Measurements from ENCODE around the gene ABCD3.
"Not testable (repeated sequence)": the region's sequence is repeated elsewhere in the genome, so short reads cannot be mapped to it uniquely, and the experiment has no call there.

Gene ABCD3

GRCh38 chr1:94555091-94555490, 136.9 kb downstream of the ABCD3 start:
- no peak for TF ChIP-seq CTCF (IDR thresholded peaks at IDR 0.05; ENCODE audit: low read depth, low read length, missing control alignments)
- no peak for DNase-seq
- in situ Hi-C loops (cut with HindIII; ENCODE audit: low pct_ligation_motif_present, low sequenced_read_pairs) = no loop called here

GRCh38 chr1:94559921-94560320, 141.7 kb downstream of the ABCD3 start:
- in situ Hi-C loops (cut with HindIII; ENCODE audit: low pct_ligation_motif_present, low sequenced_read_pairs) = no loop called here
- Histone ChIP-seq H3K27ac (no peak overlapping the region), H3K36me3 (replicated peaks) (no peaks in the 10 kb centered on the region), H3K27me3 (replicated peaks) (no peaks in the 10 kb centered on the region), H3K4me3 (ENCODE audit: low read depth, low read length) (no peak overlapping the region)
- no peak for TF ChIP-seq CTCF (IDR thresholded peaks at IDR 0.05; ENCODE audit: low read depth, low read length, missing control alignments)
- DNase-seq = no peak

More at GRCh38 chr1:94555091-94555490, 136.9 kb downstream of the ABCD3 start:
- no peak overlapping the region for H3K27ac ChIP-seq
- no peaks in the 10 kb centered on the region for H3K36me3 ChIP-seq (replicated peaks)
- no peak overlapping the region for H3K4me3 ChIP-seq (ENCODE audit: low read depth, low read length)
- H3K27me3 ChIP-seq (replicated peaks) = no peaks in the 10 kb centered on the region

- Histone ChIP-seq H3K27ac (no peak overlapping the region), H3K36me3 (replicated peaks) (no peaks in the 10 kb centered on the region), H3K4me3 (ENCODE audit: low read depth, low read length) (no peak overlapping the region), H3K27me3 (replicated peaks) (no peaks in the 10 kb centered on the region)
- no peak for DNase-seq
- in situ Hi-C loops (cut with HindIII; ENCODE audit: low pct_ligation_motif_present, low sequenced_read_pairs) = no loop called here
- TF ChIP-seq CTCF (IDR thresholded peaks at IDR 0.05; ENCODE audit: low read depth, low read length, missing control alignments) = no peak
Observed at GRCh38 chr1:94560333-94560732, 142.1 kb downstream of the ABCD3 start.

GRCh38 chr1:94562519-94563260, 144.5 kb downstream of the ABCD3 start:
- in situ Hi-C loops (cut with HindIII; ENCODE audit: low pct_ligation_motif_present, low sequenced_read_pairs) = no loop called here
- no peak for DNase-seq
- Histone ChIP-seq H3K27ac (no peak overlapping the region), H3K27me3 (replicated peaks) (no peaks in the 10 kb centered on the region), H3K4me3 (ENCODE audit: low read depth, low read length) (no peak overlapping the region), H3K36me3 (replicated peaks) (no peaks in the 10 kb centered on the region)
- TF ChIP-seq CTCF (IDR thresholded peaks at IDR 0.05; ENCODE audit: low read depth, low read length, missing control alignments) = no peak

- no peak for DNase-seq
- no peaks in the 10 kb centered on the region for H3K36me3 ChIP-seq (replicated peaks)
- in situ Hi-C loops (cut with HindIII; ENCODE audit: low pct_ligation_motif_present, low sequenced_read_pairs) = no loop called here
Observed at GRCh38 chr1:94565901-94566300, 147.7 kb downstream of the ABCD3 start.

GRCh38 chr1:94566436-94566835, 148.2 kb downstream of the ABCD3 start:
- in situ Hi-C loops (cut with HindIII; ENCODE audit: low pct_ligation_motif_present, low sequenced_read_pairs); H3K27ac ChIP-seq: not testable (repeated sequence)

More at GRCh38 chr1:94565901-94566300, 147.7 kb downstream of the ABCD3 start:
- H3K27ac ChIP-seq = no peak overlapping the region
- H3K4me3 ChIP-seq (ENCODE audit: low read depth, low read length) = no peak overlapping the region
- no peaks in the 10 kb centered on the region for H3K27me3 ChIP-seq (replicated peaks)
- TF ChIP-seq CTCF (IDR thresholded peaks at IDR 0.05; ENCODE audit: low read depth, low read length, missing control alignments) = no peak

GRCh38 chr1:94567975-94568607, 149.9 kb downstream of the ABCD3 start:
- in situ Hi-C loops (cut with HindIII; ENCODE audit: low pct_ligation_motif_present, low sequenced_read_pairs); H3K27me3 ChIP-seq (replicated peaks); H3K27ac ChIP-seq; H3K36me3 ChIP-seq (replicated peaks); H3K4me3 ChIP-seq (ENCODE audit: low read depth, low read length); DNase-seq: not testable (repeated sequence)

More at GRCh38 chr1:94566436-94566835, 148.2 kb downstream of the ABCD3 start:
- H3K36me3 ChIP-seq (replicated peaks); DNase-seq; H3K27me3 ChIP-seq (replicated peaks); H3K4me3 ChIP-seq (ENCODE audit: low read depth, low read length): not testable (repeated sequence)

All from brain microvascular endothelial cell (primary cell).